A549 (cell line): ENCODE measurements around the gene RASA2.

Experiments used
- CTCF ChIP-seq: fragments of >200 bp; sonication (Bioruptor Twin); formaldehyde crosslinking; IDR thresholded peaks from 3 replicates; pipeline ENCODE4 v1.5.1; 2016
- SREBF2 ChIP-seq: fragments of 450-650 bp; IDR thresholded peaks from 2 replicates; pipeline ENCODE4 v1.6.1; 2014; ENCODE audit warnings: mild to moderate bottlenecking, moderate library complexity

DNA sequence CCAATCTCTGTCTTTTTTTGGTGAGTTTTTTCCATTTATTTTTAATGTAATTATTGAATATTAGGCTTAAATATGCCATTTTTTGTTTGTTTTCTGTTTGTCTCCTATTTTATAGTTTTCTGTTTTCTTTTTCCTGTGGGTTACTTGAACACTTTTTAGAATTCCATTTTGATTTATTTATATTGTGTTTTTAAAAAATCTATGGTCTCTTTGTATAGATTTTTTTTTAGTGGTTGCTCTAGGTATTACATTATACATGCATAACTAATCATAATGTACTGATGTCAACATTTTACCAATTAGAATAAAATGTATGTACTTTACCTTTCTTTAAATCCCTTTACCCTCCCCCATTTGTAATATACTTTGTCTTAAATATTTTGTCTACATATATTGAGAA is 56.2 kb downstream of the RASA2 start:
- TF ChIP-seq SREBF2 (no peak), CTCF (no peak)
